ENCODE results near the gene SFRP2. TPM values are rescaled to one million over a fixed set of nuclear protein-coding genes. Genes with fewer than 3 reads are reported as not detected.

The SFRP2 gene
- total RNA-seq, 2 donors from 2014 or later = 11.9 to 12.5 TPM

DNA sequence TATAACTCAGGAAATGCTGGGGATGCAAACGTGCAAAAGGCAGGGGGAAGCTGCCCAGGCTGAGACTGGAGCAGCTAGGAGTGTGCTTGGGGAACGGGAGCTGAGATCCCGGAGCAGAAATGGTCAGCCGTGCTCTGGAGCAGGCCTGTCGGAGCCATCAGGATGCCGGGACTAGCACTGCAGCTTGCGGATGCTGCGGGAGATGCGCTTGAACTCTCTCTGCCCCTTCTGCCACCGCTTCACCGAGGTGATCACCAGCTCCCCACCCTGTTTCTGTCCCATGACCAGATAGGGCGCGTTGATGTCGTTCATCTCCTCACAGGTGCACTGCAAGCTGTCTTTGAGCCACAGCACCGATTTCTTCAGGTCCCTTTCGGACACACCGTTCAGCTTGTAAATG is 7.6 kb downstream of the SFRP2 start:
- 84 to 87% methylated on average over 16 to 17 of the region's 17 CpGs for WGBS, 2 donors
- no peaks in the 10 kb centered on the region for H3K27me3 ChIP-seq
- DNase-seq = no peak
- no peaks in the 10 kb centered on the region for H3K36me3 ChIP-seq (replicated peaks in 1 of 2; ENCODE audit: insufficient read depth in 1 of 2, low read depth in 2 of 2)
- H3K4me1 ChIP-seq = no peaks in the 10 kb centered on the region
- intact Hi-C loops (cut with DNase I) = loop anchor here (10.0 kb wide), 1 partner anchor 534 kb away; no protein-coding TSS in a partner anchor
- no peaks in the 10 kb centered on the region for H3K9me3 ChIP-seq
- TF ChIP-seq POLR2A (IDR thresholded peaks at IDR 0.05) = no peak
- TF ChIP-seq, protein P1, sequence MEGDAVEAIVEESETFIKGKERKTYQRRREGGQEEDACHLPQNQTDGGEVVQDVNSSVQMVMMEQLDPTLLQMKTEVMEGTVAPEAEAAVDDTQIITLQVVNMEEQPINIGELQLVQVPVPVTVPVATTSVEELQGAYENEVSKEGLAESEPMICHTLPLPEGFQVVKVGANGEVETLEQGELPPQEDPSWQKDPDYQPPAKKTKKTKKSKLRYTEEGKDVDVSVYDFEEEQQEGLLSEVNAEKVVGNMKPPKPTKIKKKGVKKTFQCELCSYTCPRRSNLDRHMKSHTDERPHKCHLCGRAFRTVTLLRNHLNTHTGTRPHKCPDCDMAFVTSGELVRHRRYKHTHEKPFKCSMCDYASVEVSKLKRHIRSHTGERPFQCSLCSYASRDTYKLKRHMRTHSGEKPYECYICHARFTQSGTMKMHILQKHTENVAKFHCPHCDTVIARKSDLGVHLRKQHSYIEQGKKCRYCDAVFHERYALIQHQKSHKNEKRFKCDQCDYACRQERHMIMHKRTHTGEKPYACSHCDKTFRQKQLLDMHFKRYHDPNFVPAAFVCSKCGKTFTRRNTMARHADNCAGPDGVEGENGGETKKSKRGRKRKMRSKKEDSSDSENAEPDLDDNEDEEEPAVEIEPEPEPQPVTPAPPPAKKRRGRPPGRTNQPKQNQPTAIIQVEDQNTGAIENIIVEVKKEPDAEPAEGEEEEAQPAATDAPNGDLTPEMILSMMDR (IDR thresholded peaks at IDR 0.05) = no peak
- no peak overlapping the region for H3K4me3 ChIP-seq
- no peak for ATAC-seq
- no peak overlapping the region for H3K27ac ChIP-seq

DNA sequence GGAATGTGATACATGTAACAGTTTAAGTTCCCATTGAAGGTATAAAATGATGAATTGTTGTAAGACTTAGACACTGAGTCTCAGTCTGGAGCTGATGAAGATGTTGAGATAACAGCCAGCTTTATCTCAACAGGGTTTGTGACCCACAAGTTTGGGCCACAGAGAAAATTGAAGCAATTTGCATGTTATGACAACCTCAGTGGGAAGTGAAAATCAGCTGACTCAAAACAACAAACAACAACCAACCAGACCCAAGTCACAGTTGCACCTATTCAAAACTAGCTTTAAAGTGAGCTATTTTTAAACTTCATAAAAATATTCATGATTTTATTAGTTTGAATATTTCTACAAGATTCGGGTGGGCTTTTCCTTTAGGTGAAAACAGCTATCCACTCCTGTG is 8.0 kb downstream of the SFRP2 start:
- intact Hi-C loops (cut with DNase I) = loop anchor here (10.0 kb wide), 1 partner anchor 534 kb away; no protein-coding TSS in a partner anchor
- no peak overlapping the region for H3K4me3 ChIP-seq
- DNase-seq (no peak), ATAC-seq (no peak)
- H3K36me3 ChIP-seq (replicated peaks in 1 of 2; ENCODE audit: insufficient read depth in 1 of 2, low read depth in 2 of 2) = no peaks in the 10 kb centered on the region
- no peaks in the 10 kb centered on the region for H3K27me3 ChIP-seq
- no peak for TF ChIP-seq POLR2A (IDR thresholded peaks at IDR 0.05)
- TF ChIP-seq, protein P1 (IDR thresholded peaks at IDR 0.05) = no peak
- no peak overlapping the region for H3K27ac ChIP-seq
- no peaks in the 10 kb centered on the region for H3K9me3 ChIP-seq
- no peaks in the 10 kb centered on the region for H3K4me1 ChIP-seq
- WGBS, 2 donors = 50 to 62% methylated on average over 1 of the region's 1 CpG

DNA sequence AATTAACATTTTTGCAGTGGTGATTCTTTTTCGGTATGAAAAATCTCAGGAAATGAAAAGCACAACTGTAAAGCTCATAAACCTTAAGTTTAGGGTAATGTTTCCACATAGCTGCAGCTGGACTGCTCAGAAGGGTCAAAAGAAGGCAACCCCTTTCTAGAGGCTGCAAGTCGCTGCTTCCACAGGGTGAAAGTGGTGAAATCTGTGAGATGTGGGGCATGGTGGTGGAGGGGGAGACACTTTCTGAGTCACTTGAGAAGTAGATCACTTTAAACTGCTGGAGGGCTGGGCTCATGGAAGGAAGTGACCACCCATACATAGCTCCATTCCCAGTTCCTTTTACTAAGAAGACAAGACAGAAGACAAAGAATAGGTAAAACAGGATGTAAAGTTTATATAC is 8.7 kb downstream of the SFRP2 start:
- ATAC-seq (no peak), DNase-seq (no peak)
- 39 to 54% methylated on average over 2 of the region's 2 CpGs for WGBS, 2 donors
- H3K27me3 ChIP-seq = no peaks in the 10 kb centered on the region
- H3K36me3 ChIP-seq (replicated peaks in 1 of 2; ENCODE audit: insufficient read depth in 1 of 2, low read depth in 2 of 2) = no peaks in the 10 kb centered on the region
- no peaks in the 10 kb centered on the region for H3K9me3 ChIP-seq
- H3K4me1 ChIP-seq = no peaks in the 10 kb centered on the region
- intact Hi-C loops (cut with DNase I) = loop anchor here (10.0 kb wide), 1 partner anchor 535 kb away; no protein-coding TSS in a partner anchor
- no peak overlapping the region for H3K4me3 ChIP-seq
- no peak overlapping the region for H3K27ac ChIP-seq
- TF ChIP-seq, protein P1 (IDR thresholded peaks at IDR 0.05) = no peak

DNA sequence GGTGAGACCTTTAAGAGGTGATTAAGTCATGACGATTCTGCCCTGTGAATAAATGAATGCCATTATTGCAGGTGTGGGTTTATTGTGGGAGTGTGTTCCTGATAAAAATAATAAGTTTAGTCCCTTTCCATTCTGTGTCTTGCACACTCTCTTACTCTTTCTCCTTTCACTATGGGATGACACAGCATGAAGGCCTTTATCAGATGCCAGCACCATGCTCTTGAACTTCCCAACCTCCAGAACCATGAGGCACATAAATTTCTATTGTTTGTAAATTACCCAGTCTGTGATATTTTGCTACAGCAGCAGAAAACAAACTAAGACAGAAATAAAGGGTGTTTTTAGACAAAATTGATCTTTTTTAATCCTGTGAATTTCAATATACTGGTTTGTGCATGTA is 10.5 kb downstream of the SFRP2 start:
- H3K4me1 ChIP-seq = no peaks in the 10 kb centered on the region
- no peaks in the 10 kb centered on the region for H3K36me3 ChIP-seq (replicated peaks in 1 of 2; ENCODE audit: insufficient read depth in 1 of 2, low read depth in 2 of 2)
- DNase-seq (no peak), ATAC-seq (no peak)
- no peak overlapping the region for H3K4me3 ChIP-seq
- no peak overlapping the region for H3K27ac ChIP-seq
- H3K27me3 ChIP-seq = no peaks in the 10 kb centered on the region
- TF ChIP-seq, protein P1 (IDR thresholded peaks at IDR 0.05) = no peak
- no peak for TF ChIP-seq POLR2A (IDR thresholded peaks at IDR 0.05)
- WGBS, 2 donors = 65 to 72% methylated on average over 1 of the region's 1 CpG
- intact Hi-C loops (cut with DNase I) = no loop called here
- no peaks in the 10 kb centered on the region for H3K9me3 ChIP-seq

DNA sequence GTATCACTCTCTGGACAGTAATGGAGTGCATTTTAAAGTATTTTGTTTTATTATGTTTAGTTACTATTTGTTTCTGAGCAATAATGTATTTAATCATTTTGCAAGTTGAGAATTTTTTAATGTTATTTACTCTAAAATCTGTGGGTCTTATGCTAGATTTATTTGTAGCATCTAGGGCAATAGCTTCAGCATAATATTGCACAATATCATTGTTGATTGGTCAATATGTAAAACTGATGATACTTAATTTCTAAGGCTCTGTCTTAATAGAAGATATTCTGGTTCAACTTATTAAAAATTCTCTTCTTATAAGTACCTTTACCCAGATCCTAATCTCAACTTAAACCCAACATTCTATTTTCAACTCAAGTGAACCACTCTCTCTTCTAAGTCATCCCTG is 11.5 kb downstream of the SFRP2 start:
- Histone ChIP-seq H3K4me3 (no peak overlapping the region), H3K27ac (no peak overlapping the region), H3K27me3 (no peaks in the 10 kb centered on the region), H3K9me3 (no peaks in the 10 kb centered on the region), H3K4me1 (no peaks in the 10 kb centered on the region), H3K36me3 (replicated peaks in 1 of 2; ENCODE audit: insufficient read depth in 1 of 2, low read depth in 2 of 2) (no peaks in the 10 kb centered on the region)
- intact Hi-C loops (cut with DNase I) = no loop called here
- TF ChIP-seq, protein P1 (IDR thresholded peaks at IDR 0.05) = no peak
- no peak for TF ChIP-seq POLR2A (IDR thresholded peaks at IDR 0.05)
- ATAC-seq = no peak
- DNase-seq = no peak

All from body of pancreas (tissue), 4 donors.